Liver (tissue), 9 donors: ENCODE results near the gene ST6GAL1. TPM values are rescaled to one million over a fixed set of nuclear protein-coding genes. Genes with fewer than 3 reads are reported as not detected.

ENCODE experiments used
- DNase-seq: peaks from one replicate; pipeline ENCODE4 v3.0.0-alpha.2; 2017; ENCODE audit warnings: low spot score
- H3K27ac ChIP-seq, 2 donors: one replicate each; pipeline ENCODE4 v1.7.0; 2013; ENCODE audit warnings: inconsistent platforms in 2 of 2, low read length in 2 of 2, control low read depth in 1 of 2, low read depth in 1 of 2, mild to moderate bottlenecking in 1 of 2
- H3K27me3 ChIP-seq, 4 donors: one replicate each; pipeline versions ENCODE4 v1.6.1 to v1.7.0; 2013; ENCODE audit warnings: low read length in 3 of 4, inconsistent platforms in 1 of 4, mild to moderate bottlenecking in 1 of 4, moderate library complexity in 1 of 4; ENCODE audit not compliant: control insufficient read depth in 4 of 4, insufficient read depth in 4 of 4
- H3K36me3 ChIP-seq, 4 donors: one replicate each; pipeline versions ENCODE4 v1.6.1 to v1.7.0; 2013; ENCODE audit warnings: low read length in 3 of 4, mild to moderate bottlenecking in 3 of 4, low read depth in 1 of 4, moderate library complexity in 1 of 4; ENCODE audit not compliant: control insufficient read depth in 4 of 4, insufficient read depth in 3 of 4
- H3K4me1 ChIP-seq, 4 donors: one replicate each; pipeline versions ENCODE4 v1.6.1 to v1.7.0; 2013; ENCODE audit warnings: low read length in 3 of 4, mild to moderate bottlenecking in 3 of 4, moderate library complexity in 1 of 4; ENCODE audit not compliant: control insufficient read depth in 4 of 4, insufficient read depth in 4 of 4
- H3K4me3 ChIP-seq, 3 donors: one replicate each; pipeline versions ENCODE4 v1.6.1 to v1.7.0; 2013; ENCODE audit warnings: low read length in 3 of 3, control low read depth in 1 of 3, low read depth in 1 of 3, mild to moderate bottlenecking in 1 of 3
- H3K9ac ChIP-seq, 2 donors: one replicate each; pipeline ENCODE4 v1.7.0; 2013; ENCODE audit warnings: low read length in 2 of 2, mild to moderate bottlenecking in 2 of 2, moderate library complexity in 2 of 2, control low read depth in 1 of 2, low read depth in 1 of 2
- H3K9me3 ChIP-seq, 4 donors: one replicate each; pipeline versions ENCODE4 v1.6.1 to v1.7.0; 2013; ENCODE audit warnings: low read length in 3 of 4; ENCODE audit not compliant: control insufficient read depth in 4 of 4
- EGR1 ChIP-seq, 2 donors: IDR thresholded peaks; 2 replicates each; pipeline ENCODE4 v1.6.1; 2016 to 2018; ENCODE audit warnings: antibody characterized with exemption in 2 of 2, low read depth in 2 of 2
- FOXA1 ChIP-seq: IDR thresholded peaks from 2 replicates; pipeline ENCODE4 v1.6.1; 2016; ENCODE audit warnings: antibody characterized with exemption
- FOXA2 ChIP-seq: IDR thresholded peaks from 2 replicates; pipeline ENCODE4 v1.6.1; 2016; ENCODE audit warnings: antibody characterized with exemption
- GABPA ChIP-seq, 2 donors: IDR thresholded peaks in 1 of 2; conservative IDR thresholded peaks in 1 of 2; 2 replicates each; pipeline ENCODE4 v1.6.1; 2016; ENCODE audit warnings: antibody characterized with exemption in 2 of 2, mild to moderate bottlenecking in 1 of 2, moderate library complexity in 1 of 2
- HNF4G ChIP-seq: IDR thresholded peaks from 2 replicates; pipeline ENCODE4 v1.6.1; 2016; ENCODE audit warnings: antibody characterized with exemption
- JUND ChIP-seq, 2 donors: IDR thresholded peaks; 2 replicates each; pipeline ENCODE4 v1.6.1; 2016; ENCODE audit warnings: antibody characterized with exemption in 2 of 2
- RXRA ChIP-seq, 2 donors: IDR thresholded peaks; 2 replicates each; pipeline ENCODE4 v1.6.1; 2017 to 2018; ENCODE audit warnings: antibody characterized with exemption in 2 of 2, mild to moderate bottlenecking in 1 of 2
- SP1 ChIP-seq: IDR thresholded peaks from 2 replicates; pipeline ENCODE4 v1.6.1; 2018; ENCODE audit warnings: antibody characterized with exemption, mild to moderate bottlenecking
- TAF1 ChIP-seq: conservative IDR thresholded peaks from 2 replicates; pipeline ENCODE4 v1.6.1; 2016; ENCODE audit warnings: antibody characterized with exemption, mild to moderate bottlenecking
- YY1 ChIP-seq: IDR thresholded peaks from 2 replicates; pipeline ENCODE4 v1.6.1; 2016; ENCODE audit warnings: antibody characterized with exemption, mild to moderate bottlenecking
- WGBS: extraction: QIAGEN DNeasy Blood & Tissue Kit; methylation state at CpG from one replicate; pipeline ENCODE4 v1.1.7; 2013; 5-methylcytosine and 5-hydroxymethylcytosine counted together
- polyA plus RNA-seq, 2 donors: library from polyadenylated mRNA; stranded (reverse) in 1 of 2; unstranded in 1 of 2; fragments of 200-250 nt in 1 of 2; fragments of >200 nt in 1 of 2; fragmentation: Nextera tagmentation in 1 of 2; extraction: Ambion mirVana in 1 of 2; gene quantifications; one replicate each; pipeline versions ENCODE4 v1.2.1 to v1.2.3, GENCODE V29; 2013 to 2015
- total RNA-seq, 2 donors: library from RNA; depleted of rRNA; stranded (reverse); fragments of >200 nt; gene quantifications; one replicate each; pipeline ENCODE4 v1.2.3, GENCODE V29; 2014
- TF ChIP-seq, protein P1 (sequence below): IDR thresholded peaks from 2 replicates; pipeline ENCODE4 v1.6.1; 2016; ENCODE audit warnings: antibody characterized with exemption
- TF ChIP-seq, protein P2 (sequence below): IDR thresholded peaks from 2 replicates; pipeline ENCODE4 v1.6.1; 2016; ENCODE audit warnings: antibody characterized with exemption
- TF ChIP-seq, protein P3 (sequence below): fragments of 150-350 bp; IDR thresholded peaks from 2 replicates; pipeline ENCODE4 v1.5.1; 2017; ENCODE audit warnings: improper control_type of control experiment, low read depth, low read length; ENCODE audit not compliant: missing input control
- TF ChIP-seq, protein P4 (sequence below): IDR thresholded peaks from 2 replicates; pipeline ENCODE4 v1.6.1; 2016; ENCODE audit warnings: antibody characterized with exemption
- TF ChIP-seq, protein P5 (sequence below): IDR thresholded peaks from 2 replicates; pipeline ENCODE4 v1.6.1; 2016; ENCODE audit warnings: antibody characterized with exemption, mild to moderate bottlenecking
- donor health status: healthy.
- donor health status: healthy.
- donor health status: healthy.
- donor health status: healthy.
- donor health status: healthy.

The ST6GAL1 gene
- total and polyA plus RNA-seq, 4 donors = 102 to 425 (median 328) TPM

DNA sequence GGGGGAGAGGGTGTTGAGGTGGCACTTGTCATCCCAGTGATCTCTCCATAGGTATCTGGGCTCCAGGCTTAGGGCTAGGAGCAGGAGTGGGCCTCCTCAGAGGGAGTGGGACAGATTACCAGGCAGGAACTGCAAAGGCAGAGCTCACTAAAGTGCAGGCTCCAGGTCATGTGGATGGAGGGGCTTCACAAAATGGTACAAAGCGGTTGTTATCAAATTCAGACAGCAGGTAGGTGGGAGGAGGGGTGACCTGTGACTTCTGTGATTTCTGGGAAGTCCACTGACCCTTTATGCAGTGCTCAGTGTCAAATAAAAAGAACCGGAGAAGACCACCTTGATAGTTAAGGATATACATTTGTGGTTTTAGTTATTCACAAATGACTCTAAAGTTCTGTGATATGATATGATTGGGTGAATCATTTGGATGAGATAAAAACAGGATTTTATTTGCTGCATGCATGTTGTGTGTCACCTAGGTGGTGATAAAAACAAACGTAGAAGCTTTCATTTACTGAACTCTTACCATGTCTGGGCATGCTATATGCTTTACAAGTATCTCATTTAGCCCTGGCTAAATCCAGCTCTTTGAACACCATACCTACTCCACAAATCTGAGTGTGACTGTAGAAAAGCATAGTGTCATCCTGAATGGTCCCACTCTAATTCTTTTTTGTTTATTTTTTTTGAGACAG is 20.2 kb downstream of the ST6GAL1 start:
- 95% methylated on average over 3 of the region's 3 CpGs for WGBS
- Histone ChIP-seq H3K4me1 (peaks cover 0 to 10% (median 5%) of the 10 kb centered on the region in 4 donors), H3K27ac (no peak overlapping the region), H3K27me3 (no peaks in the 10 kb centered on the region), H3K9me3 (no peaks in the 10 kb centered on the region), H3K36me3 (no peaks in the 10 kb centered on the region), H3K4me3 (no peak overlapping the region), H3K9ac (no peak overlapping the region)
- no peak for DNase-seq
- TF ChIP-seq GABPA (IDR thresholded peaks at IDR 0.05 in 1 of 2, conservative IDR thresholded peaks at IDR 0.05 in 1 of 2) (no peak), HNF4G (no peak), FOXA1 (no peak), YY1 (no peak), RXRA (IDR thresholded peaks at IDR 0.05) (no peak), EGR1 (IDR thresholded peaks at IDR 0.05; ENCODE audit: low read depth in 2 of 2) (no peak), JUND (IDR thresholded peaks at IDR 0.05) (no peak), FOXA2 (no peak), SP1 (no peak), TAF1 (no peak)
- TF ChIP-seq, protein P1, sequence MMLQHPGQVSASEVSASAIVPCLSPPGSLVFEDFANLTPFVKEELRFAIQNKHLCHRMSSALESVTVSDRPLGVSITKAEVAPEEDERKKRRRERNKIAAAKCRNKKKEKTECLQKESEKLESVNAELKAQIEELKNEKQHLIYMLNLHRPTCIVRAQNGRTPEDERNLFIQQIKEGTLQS = no peak
- TF ChIP-seq, protein P2, sequence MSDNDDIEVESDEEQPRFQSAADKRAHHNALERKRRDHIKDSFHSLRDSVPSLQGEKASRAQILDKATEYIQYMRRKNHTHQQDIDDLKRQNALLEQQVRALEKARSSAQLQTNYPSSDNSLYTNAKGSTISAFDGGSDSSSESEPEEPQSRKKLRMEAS = no peak
- TF ChIP-seq, protein P3, sequence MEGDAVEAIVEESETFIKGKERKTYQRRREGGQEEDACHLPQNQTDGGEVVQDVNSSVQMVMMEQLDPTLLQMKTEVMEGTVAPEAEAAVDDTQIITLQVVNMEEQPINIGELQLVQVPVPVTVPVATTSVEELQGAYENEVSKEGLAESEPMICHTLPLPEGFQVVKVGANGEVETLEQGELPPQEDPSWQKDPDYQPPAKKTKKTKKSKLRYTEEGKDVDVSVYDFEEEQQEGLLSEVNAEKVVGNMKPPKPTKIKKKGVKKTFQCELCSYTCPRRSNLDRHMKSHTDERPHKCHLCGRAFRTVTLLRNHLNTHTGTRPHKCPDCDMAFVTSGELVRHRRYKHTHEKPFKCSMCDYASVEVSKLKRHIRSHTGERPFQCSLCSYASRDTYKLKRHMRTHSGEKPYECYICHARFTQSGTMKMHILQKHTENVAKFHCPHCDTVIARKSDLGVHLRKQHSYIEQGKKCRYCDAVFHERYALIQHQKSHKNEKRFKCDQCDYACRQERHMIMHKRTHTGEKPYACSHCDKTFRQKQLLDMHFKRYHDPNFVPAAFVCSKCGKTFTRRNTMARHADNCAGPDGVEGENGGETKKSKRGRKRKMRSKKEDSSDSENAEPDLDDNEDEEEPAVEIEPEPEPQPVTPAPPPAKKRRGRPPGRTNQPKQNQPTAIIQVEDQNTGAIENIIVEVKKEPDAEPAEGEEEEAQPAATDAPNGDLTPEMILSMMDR = no peak
- TF ChIP-seq, protein P4, sequence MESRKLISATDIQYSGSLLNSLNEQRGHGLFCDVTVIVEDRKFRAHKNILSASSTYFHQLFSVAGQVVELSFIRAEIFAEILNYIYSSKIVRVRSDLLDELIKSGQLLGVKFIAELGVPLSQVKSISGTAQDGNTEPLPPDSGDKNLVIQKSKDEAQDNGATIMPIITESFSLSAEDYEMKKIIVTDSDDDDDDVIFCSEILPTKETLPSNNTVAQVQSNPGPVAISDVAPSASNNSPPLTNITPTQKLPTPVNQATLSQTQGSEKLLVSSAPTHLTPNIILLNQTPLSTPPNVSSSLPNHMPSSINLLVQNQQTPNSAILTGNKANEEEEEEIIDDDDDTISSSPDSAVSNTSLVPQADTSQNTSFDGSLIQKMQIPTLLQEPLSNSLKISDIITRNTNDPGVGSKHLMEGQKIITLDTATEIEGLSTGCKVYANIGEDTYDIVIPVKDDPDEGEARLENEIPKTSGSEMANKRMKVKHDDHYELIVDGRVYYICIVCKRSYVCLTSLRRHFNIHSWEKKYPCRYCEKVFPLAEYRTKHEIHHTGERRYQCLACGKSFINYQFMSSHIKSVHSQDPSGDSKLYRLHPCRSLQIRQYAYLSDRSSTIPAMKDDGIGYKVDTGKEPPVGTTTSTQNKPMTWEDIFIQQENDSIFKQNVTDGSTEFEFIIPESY = no peak
- TF ChIP-seq, protein P5, sequence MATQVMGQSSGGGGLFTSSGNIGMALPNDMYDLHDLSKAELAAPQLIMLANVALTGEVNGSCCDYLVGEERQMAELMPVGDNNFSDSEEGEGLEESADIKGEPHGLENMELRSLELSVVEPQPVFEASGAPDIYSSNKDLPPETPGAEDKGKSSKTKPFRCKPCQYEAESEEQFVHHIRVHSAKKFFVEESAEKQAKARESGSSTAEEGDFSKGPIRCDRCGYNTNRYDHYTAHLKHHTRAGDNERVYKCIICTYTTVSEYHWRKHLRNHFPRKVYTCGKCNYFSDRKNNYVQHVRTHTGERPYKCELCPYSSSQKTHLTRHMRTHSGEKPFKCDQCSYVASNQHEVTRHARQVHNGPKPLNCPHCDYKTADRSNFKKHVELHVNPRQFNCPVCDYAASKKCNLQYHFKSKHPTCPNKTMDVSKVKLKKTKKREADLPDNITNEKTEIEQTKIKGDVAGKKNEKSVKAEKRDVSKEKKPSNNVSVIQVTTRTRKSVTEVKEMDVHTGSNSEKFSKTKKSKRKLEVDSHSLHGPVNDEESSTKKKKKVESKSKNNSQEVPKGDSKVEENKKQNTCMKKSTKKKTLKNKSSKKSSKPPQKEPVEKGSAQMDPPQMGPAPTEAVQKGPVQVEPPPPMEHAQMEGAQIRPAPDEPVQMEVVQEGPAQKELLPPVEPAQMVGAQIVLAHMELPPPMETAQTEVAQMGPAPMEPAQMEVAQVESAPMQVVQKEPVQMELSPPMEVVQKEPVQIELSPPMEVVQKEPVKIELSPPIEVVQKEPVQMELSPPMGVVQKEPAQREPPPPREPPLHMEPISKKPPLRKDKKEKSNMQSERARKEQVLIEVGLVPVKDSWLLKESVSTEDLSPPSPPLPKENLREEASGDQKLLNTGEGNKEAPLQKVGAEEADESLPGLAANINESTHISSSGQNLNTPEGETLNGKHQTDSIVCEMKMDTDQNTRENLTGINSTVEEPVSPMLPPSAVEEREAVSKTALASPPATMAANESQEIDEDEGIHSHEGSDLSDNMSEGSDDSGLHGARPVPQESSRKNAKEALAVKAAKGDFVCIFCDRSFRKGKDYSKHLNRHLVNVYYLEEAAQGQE = no peak
